Osteocyte (in vitro differentiated cells): Measurements from ENCODE around the gene NOTCH1. TPM values are rescaled to one million over a fixed set of nuclear protein-coding genes. Genes with fewer than 3 reads are reported as not detected.

Source experiments
- DNase-seq: peaks from one replicate; pipeline ENCODE4 v3.0.0; 2021; ENCODE audit warnings: mixed read lengths; ENCODE audit not compliant: unreplicated experiment; ENCODE audit errors: extremely low spot score
- H3K27ac Mint-ChIP-seq: one replicate; pipeline ENCODE4 v1.8.0; 2021; ENCODE audit warnings: mild to moderate bottlenecking, mixed read lengths; ENCODE audit not compliant: unreplicated experiment
- H3K27me3 Mint-ChIP-seq: one replicate; pipeline ENCODE4 v1.8.0; 2021; ENCODE audit warnings: mixed read lengths; ENCODE audit not compliant: unreplicated experiment
- H3K36me3 Mint-ChIP-seq: one replicate; pipeline ENCODE4 v1.8.0; 2021; ENCODE audit warnings: mixed read lengths; ENCODE audit not compliant: unreplicated experiment
- H3K4me1 Mint-ChIP-seq: one replicate; pipeline ENCODE4 v1.8.0; 2021; ENCODE audit warnings: mixed read lengths; ENCODE audit not compliant: unreplicated experiment
- H3K4me3 Mint-ChIP-seq: one replicate; pipeline ENCODE4 v1.8.0; 2021; ENCODE audit warnings: mild to moderate bottlenecking, moderate library complexity, mixed read lengths; ENCODE audit not compliant: unreplicated experiment
- H3K9me3 Mint-ChIP-seq: one replicate; pipeline ENCODE4 v1.8.0; 2021; ENCODE audit warnings: mixed read lengths; ENCODE audit not compliant: unreplicated experiment
- CTCF ChIP-seq: fragments of 200-600 bp; sonication (generic); IDR thresholded peaks from 2 replicates; pipeline ENCODE4 v1.5.0; 2021; ENCODE audit warnings: antibody characterized with exemption, mild to moderate bottlenecking, moderate library complexity
- total RNA-seq: library from RNA; stranded (reverse); gene quantifications from 2 replicates; pipeline ENCODE4 v1.2.1, GENCODE V29; 2021

Gene NOTCH1
- total RNA-seq, 1 donor from 2014 or later, result 44.9 TPM

GRCh38 chr9:136476369-136477150 is 69.3 kb downstream of the NOTCH1 start:
- no peak overlapping the region for H3K4me3 Mint-ChIP-seq
- H3K27ac Mint-ChIP-seq, result no peak overlapping the region
- no peaks in the 10 kb centered on the region for H3K9me3 Mint-ChIP-seq
- no peaks in the 10 kb centered on the region for H3K27me3 Mint-ChIP-seq
- H3K4me1 Mint-ChIP-seq, result peaks cover 13% of the 10 kb centered on the region
- H3K36me3 Mint-ChIP-seq, result peaks cover 24% of the 10 kb centered on the region
- no peak for DNase-seq
- no peak for TF ChIP-seq CTCF

- Mint-ChIP-seq H3K27me3 (no peaks in the 10 kb centered on the region), H3K4me1 (peaks cover 4% of the 10 kb centered on the region), H3K36me3 (peaks cover 29% of the 10 kb centered on the region), H3K27ac (no peak overlapping the region), H3K4me3 (no peak overlapping the region), H3K9me3 (no peaks in the 10 kb centered on the region)
- no peak for DNase-seq
- TF ChIP-seq CTCF, result no peak
Measured at GRCh38 chr9:136474974-136475865, 70.6 kb downstream of the NOTCH1 start.

- no peaks in the 10 kb centered on the region for H3K27me3 Mint-ChIP-seq
- no peak for DNase-seq
- H3K4me3 Mint-ChIP-seq, result no peak overlapping the region
- no peak overlapping the region for H3K27ac Mint-ChIP-seq
- no peaks in the 10 kb centered on the region for H3K4me1 Mint-ChIP-seq
- H3K36me3 Mint-ChIP-seq, result peaks cover 32% of the 10 kb centered on the region
- H3K9me3 Mint-ChIP-seq, result no peaks in the 10 kb centered on the region
- no peak for TF ChIP-seq CTCF
Measured at GRCh38 chr9:136474021-136474640, 71.7 kb downstream of the NOTCH1 start.

- H3K4me3 Mint-ChIP-seq, result no peak overlapping the region
- no peaks in the 10 kb centered on the region for H3K9me3 Mint-ChIP-seq
- DNase-seq, result no peak
- no peaks in the 10 kb centered on the region for H3K27me3 Mint-ChIP-seq
- peaks cover 30% of the 10 kb centered on the region for H3K36me3 Mint-ChIP-seq
- TF ChIP-seq CTCF, result no peak
- no peaks in the 10 kb centered on the region for H3K4me1 Mint-ChIP-seq
- no peak overlapping the region for H3K27ac Mint-ChIP-seq
Measured at GRCh38 chr9:136473354-136473721, 72.5 kb downstream of the NOTCH1 start.
